ENCODE measurements around the gene CDH23.

Gene CDH23

DNA sequence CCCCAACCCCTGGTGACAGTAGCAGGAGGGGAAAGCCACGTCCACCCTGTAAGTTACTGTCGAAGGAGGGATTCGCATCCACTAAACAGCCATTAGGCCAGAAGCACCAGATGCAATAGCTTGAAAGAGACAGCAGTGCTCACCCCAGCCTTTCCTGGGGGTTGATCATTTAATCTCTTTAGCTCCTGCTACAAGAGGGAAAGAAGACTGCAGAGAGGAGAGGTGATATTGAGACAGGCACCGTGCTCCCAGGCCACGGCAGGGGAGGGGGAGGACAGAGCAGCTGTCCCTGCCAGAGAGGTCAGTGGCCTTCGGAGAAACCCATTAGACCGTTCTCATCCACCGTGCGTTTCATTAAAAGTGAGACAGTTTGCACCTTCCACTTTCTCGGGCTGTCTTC is 148.3 kb downstream of the CDH23 start:
- no peak overlapping the region for H2AFZ ChIP-seq (ENCODE audit: low read depth)
- H3K4me1 ChIP-seq (ENCODE audit: low read depth, poor library complexity, severe bottlenecking): no peaks in the 10 kb centered on the region
- no peak overlapping the region for H3K4me3 ChIP-seq (IDR thresholded peaks at IDR 0.05; ENCODE audit: insufficient read depth, low read depth, low read length)
- H3K27ac ChIP-seq: no peak overlapping the region
- no peaks in the 10 kb centered on the region for H4K20me1 ChIP-seq (ENCODE audit: insufficient read depth)
- no peaks in the 10 kb centered on the region for H3K79me2 ChIP-seq (ENCODE audit: insufficient read depth, low read depth)
- H3K4me2 ChIP-seq: no peak overlapping the region
- no peak overlapping the region for H3K9ac ChIP-seq
- TF ChIP-seq, protein P1, sequence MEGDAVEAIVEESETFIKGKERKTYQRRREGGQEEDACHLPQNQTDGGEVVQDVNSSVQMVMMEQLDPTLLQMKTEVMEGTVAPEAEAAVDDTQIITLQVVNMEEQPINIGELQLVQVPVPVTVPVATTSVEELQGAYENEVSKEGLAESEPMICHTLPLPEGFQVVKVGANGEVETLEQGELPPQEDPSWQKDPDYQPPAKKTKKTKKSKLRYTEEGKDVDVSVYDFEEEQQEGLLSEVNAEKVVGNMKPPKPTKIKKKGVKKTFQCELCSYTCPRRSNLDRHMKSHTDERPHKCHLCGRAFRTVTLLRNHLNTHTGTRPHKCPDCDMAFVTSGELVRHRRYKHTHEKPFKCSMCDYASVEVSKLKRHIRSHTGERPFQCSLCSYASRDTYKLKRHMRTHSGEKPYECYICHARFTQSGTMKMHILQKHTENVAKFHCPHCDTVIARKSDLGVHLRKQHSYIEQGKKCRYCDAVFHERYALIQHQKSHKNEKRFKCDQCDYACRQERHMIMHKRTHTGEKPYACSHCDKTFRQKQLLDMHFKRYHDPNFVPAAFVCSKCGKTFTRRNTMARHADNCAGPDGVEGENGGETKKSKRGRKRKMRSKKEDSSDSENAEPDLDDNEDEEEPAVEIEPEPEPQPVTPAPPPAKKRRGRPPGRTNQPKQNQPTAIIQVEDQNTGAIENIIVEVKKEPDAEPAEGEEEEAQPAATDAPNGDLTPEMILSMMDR (conservative IDR thresholded peaks at IDR 0.05; ENCODE audit: low read depth, low read length): no peak
- peaks cover 86% of the 10 kb centered on the region for H3K27me3 ChIP-seq (ENCODE audit: insufficient read depth, low read depth)
- no peaks in the 10 kb centered on the region for H3K36me3 ChIP-seq (ENCODE audit: insufficient read depth)

DNA sequence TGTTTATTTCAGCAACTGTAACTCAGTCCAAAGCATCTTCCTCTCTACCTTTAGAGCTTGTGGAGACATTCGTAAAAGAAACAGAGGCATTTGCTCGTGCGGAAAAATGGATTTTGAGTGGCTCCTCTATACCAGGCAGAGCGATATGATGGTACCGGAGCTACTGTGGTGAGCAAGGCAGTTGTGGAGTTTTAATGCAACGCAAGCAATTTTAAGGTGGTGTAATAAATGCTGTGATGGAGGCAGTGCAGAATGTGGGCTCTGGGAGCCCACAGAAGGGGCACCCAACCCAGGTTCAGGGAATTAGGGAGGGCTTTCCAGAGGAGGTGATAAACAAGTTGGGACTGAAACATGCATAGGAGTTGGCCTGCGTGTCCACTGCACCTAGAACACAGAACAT is 149.5 kb downstream of the CDH23 start:
- no peaks in the 10 kb centered on the region for H3K4me1 ChIP-seq (ENCODE audit: low read depth, poor library complexity, severe bottlenecking)
- TF ChIP-seq, protein P1 (conservative IDR thresholded peaks at IDR 0.05; ENCODE audit: low read depth, low read length): no peak

DNA sequence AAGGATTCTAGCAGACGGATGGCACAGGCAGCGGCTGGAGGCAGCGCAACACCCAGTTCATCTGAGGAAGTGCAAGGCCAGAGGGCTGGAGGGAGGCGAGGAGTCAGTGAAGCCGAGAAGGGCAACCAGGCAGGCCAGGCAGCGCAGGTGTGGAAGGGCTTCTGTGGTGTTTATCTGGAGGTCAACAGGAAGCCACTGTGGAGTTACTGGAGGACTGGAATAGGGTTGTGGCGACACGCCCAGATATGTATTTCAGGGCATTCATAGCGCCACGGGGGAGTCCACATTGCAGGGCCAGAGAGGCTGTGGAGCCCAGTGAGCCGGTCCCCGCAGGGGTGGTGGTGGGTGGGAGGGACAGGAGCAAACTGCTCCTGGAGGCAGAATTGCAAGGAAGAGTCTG is 150.6 kb downstream of the CDH23 start:
- Histone ChIP-seq H3K4me3 (IDR thresholded peaks at IDR 0.05; ENCODE audit: insufficient read depth, low read depth, low read length) (no peak overlapping the region), H3K4me2 (no peak overlapping the region), H3K79me2 (ENCODE audit: insufficient read depth, low read depth) (no peaks in the 10 kb centered on the region), H4K20me1 (ENCODE audit: insufficient read depth) (no peaks in the 10 kb centered on the region), H3K4me1 (ENCODE audit: low read depth, poor library complexity, severe bottlenecking) (no peaks in the 10 kb centered on the region), H3K27me3 (ENCODE audit: insufficient read depth, low read depth) (peaks cover 82% of the 10 kb centered on the region), H3K9ac (no peak overlapping the region), H3K36me3 (ENCODE audit: insufficient read depth) (no peaks in the 10 kb centered on the region), H3K27ac (no peak overlapping the region), H2AFZ (ENCODE audit: low read depth) (no peak overlapping the region)
- TF ChIP-seq, protein P1 (conservative IDR thresholded peaks at IDR 0.05; ENCODE audit: low read depth, low read length): no peak

More for the DNA sequence above, 149.5 kb downstream of the CDH23 start:
- no peak overlapping the region for H2AFZ ChIP-seq (ENCODE audit: low read depth)
- no peak overlapping the region for H3K27ac ChIP-seq
- H3K79me2 ChIP-seq (ENCODE audit: insufficient read depth, low read depth): no peaks in the 10 kb centered on the region
- peaks cover 84% of the 10 kb centered on the region for H3K27me3 ChIP-seq (ENCODE audit: insufficient read depth, low read depth)
- no peaks in the 10 kb centered on the region for H3K36me3 ChIP-seq (ENCODE audit: insufficient read depth)
- H3K4me2 ChIP-seq: no peak overlapping the region
- H3K4me3 ChIP-seq (IDR thresholded peaks at IDR 0.05; ENCODE audit: insufficient read depth, low read depth, low read length): no peak overlapping the region
- H3K9ac ChIP-seq: no peak overlapping the region
- H4K20me1 ChIP-seq (ENCODE audit: insufficient read depth): no peaks in the 10 kb centered on the region

DNA sequence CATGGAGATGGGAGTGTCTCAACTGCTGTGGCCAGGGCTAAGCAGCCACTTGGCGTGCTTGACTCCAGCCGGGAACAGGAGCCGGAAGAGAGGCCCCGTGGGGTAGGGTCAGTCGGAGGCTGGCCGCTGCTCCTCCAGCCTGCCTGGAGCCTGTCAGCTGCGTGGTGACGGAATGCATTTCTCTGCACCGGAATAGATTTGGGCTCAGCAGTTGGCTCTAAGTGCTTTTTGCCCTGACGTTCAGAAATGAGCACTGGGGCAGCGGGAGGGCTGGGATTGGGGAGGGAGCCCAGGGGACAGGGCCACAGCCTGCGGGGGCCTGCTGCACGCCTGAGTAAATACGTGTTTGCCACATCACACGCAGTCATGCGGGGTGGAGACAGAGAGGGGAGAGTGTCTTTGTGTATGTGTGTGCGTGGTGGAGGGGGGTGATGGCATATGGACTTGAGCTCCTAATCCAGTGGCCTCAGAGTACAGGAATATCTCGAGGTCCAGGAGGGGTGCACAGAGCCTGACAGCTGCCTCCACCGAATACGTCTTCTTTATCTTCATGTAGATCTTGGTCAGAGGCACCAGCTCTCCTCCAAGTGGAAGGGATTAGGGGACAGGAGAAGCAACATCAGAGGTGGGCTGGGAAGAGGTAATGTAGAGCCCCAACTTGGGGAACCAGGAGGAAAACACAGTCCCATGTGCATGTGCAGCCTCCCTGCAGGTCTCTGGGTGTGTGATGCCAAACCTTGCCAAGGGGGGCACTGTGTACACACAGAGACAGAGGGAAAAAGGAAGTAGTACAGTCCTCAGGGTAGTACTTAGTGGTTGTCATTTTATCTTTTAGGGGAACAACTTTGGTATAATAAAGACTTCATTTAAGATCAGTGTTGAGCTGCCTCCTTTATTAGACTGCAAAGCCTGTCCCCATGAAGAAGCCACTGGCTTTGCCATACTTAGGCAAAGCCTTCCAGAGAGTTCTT is 151.4 kb downstream of the CDH23 start:
- Histone ChIP-seq H3K9ac (no peak overlapping the region), H3K79me2 (ENCODE audit: insufficient read depth, low read depth) (no peaks in the 10 kb centered on the region), H2AFZ (ENCODE audit: low read depth) (no peak overlapping the region), H3K4me3 (IDR thresholded peaks at IDR 0.05; ENCODE audit: insufficient read depth, low read depth, low read length) (no peak overlapping the region), H4K20me1 (ENCODE audit: insufficient read depth) (no peaks in the 10 kb centered on the region), H3K27me3 (ENCODE audit: insufficient read depth, low read depth) (peaks cover 82% of the 10 kb centered on the region), H3K36me3 (ENCODE audit: insufficient read depth) (no peaks in the 10 kb centered on the region), H3K4me1 (ENCODE audit: low read depth, poor library complexity, severe bottlenecking) (no peaks in the 10 kb centered on the region), H3K27ac (no peak overlapping the region), H3K4me2 (no peak overlapping the region)
- TF ChIP-seq, protein P1 (conservative IDR thresholded peaks at IDR 0.05; ENCODE audit: low read depth, low read length): peak; percentile 56
